Duodenal mucosa (tissue), 2 donors: ENCODE results near the gene FAM229B.

Experiments used
- H3K27ac ChIP-seq: one replicate; pipeline ENCODE4 v1.7.0; 2013; ENCODE audit warnings: low read depth, low read length
- H3K27me3 ChIP-seq, 2 donors: one replicate each; pipeline ENCODE4 v1.7.0; 2013; ENCODE audit warnings: low read length in 2 of 2, control low read depth in 1 of 2; ENCODE audit not compliant: insufficient read depth in 2 of 2, control insufficient read depth in 1 of 2
- H3K36me3 ChIP-seq, 2 donors: one replicate each; pipeline ENCODE4 v1.7.0; 2013; ENCODE audit warnings: low read length in 2 of 2, control low read depth in 1 of 2; ENCODE audit not compliant: insufficient read depth in 2 of 2, control insufficient read depth in 1 of 2
- H3K4me1 ChIP-seq, 2 donors: one replicate each; pipeline ENCODE4 v1.7.0; 2013; ENCODE audit warnings: low read length in 2 of 2, control low read depth in 1 of 2; ENCODE audit not compliant: insufficient read depth in 2 of 2, control insufficient read depth in 1 of 2
- H3K4me3 ChIP-seq, 2 donors: one replicate each; pipeline ENCODE4 v1.7.0; 2013; ENCODE audit warnings: low read length in 2 of 2, low read depth in 1 of 2
- H3K9ac ChIP-seq, 2 donors: one replicate each; pipeline ENCODE4 v1.7.0; 2013; ENCODE audit warnings: low read length in 2 of 2, low read depth in 1 of 2
- H3K9me3 ChIP-seq, 2 donors: one replicate each; pipeline ENCODE4 v1.7.0; 2013; ENCODE audit warnings: low read length in 2 of 2, control low read depth in 1 of 2; ENCODE audit not compliant: control insufficient read depth in 1 of 2

Gene FAM229B

GRCh38 chr6:112130878-112131277 lies 43.5 kb downstream of the FAM229B start:
- Histone ChIP-seq H3K9ac (no peak overlapping the region), H3K4me1 (no peaks in the 10 kb centered on the region), H3K4me3 (no peak overlapping the region), H3K9me3 (no peaks in the 10 kb centered on the region), H3K27me3 (no peaks in the 10 kb centered on the region), H3K36me3 (no peaks in the 10 kb centered on the region), H3K27ac (no peak overlapping the region)

GRCh38 chr6:112139052-112139451 lies 51.7 kb downstream of the FAM229B start:
- no peaks in the 10 kb centered on the region for H3K27me3 ChIP-seq
- H3K9ac ChIP-seq = no peak overlapping the region
- H3K4me3 ChIP-seq = no peak overlapping the region
- no peaks in the 10 kb centered on the region for H3K4me1 ChIP-seq
- H3K27ac ChIP-seq = no peak overlapping the region
- H3K36me3 ChIP-seq = peaks cover 0 to 11% of the 10 kb centered on the region in 2 donors
- no peaks in the 10 kb centered on the region for H3K9me3 ChIP-seq

GRCh38 chr6:112141707-112142106 lies 54.3 kb downstream of the FAM229B start:
- Histone ChIP-seq H3K27ac (no peak overlapping the region), H3K9ac (no peak overlapping the region), H3K4me1 (no peaks in the 10 kb centered on the region), H3K4me3 (no peak overlapping the region), H3K27me3 (no peaks in the 10 kb centered on the region), H3K36me3 (peaks cover 0 to 11% of the 10 kb centered on the region in 2 donors), H3K9me3 (no peaks in the 10 kb centered on the region)

GRCh38 chr6:112144145-112144926 lies 56.9 kb downstream of the FAM229B start:
- H3K36me3 ChIP-seq = peaks cover 0 to 11% of the 10 kb centered on the region in 2 donors

GRCh38 chr6:112145080-112145573 lies 57.7 kb downstream of the FAM229B start:
- no peak overlapping the region for H3K27ac ChIP-seq
- no peaks in the 10 kb centered on the region for H3K27me3 ChIP-seq
- no peaks in the 10 kb centered on the region for H3K9me3 ChIP-seq
- no peaks in the 10 kb centered on the region for H3K4me1 ChIP-seq
- H3K9ac ChIP-seq = no peak overlapping the region
- peaks cover 0 to 11% of the 10 kb centered on the region in 2 donors for H3K36me3 ChIP-seq
- no peak overlapping the region for H3K4me3 ChIP-seq

More at GRCh38 chr6:112144145-112144926, 56.9 kb downstream of the FAM229B start:
- H3K4me3 ChIP-seq = no peak overlapping the region
- no peaks in the 10 kb centered on the region for H3K4me1 ChIP-seq
- no peak overlapping the region for H3K27ac ChIP-seq
- no peaks in the 10 kb centered on the region for H3K9me3 ChIP-seq
- no peaks in the 10 kb centered on the region for H3K27me3 ChIP-seq
- H3K9ac ChIP-seq = no peak overlapping the region

GRCh38 chr6:112148103-112148502 lies 60.7 kb downstream of the FAM229B start:
- Histone ChIP-seq H3K27me3 (no peaks in the 10 kb centered on the region), H3K9me3 (no peaks in the 10 kb centered on the region), H3K4me1 (no peaks in the 10 kb centered on the region), H3K9ac (no peak overlapping the region), H3K4me3 (no peak overlapping the region), H3K36me3 (no peaks in the 10 kb centered on the region), H3K27ac (no peak overlapping the region)

- no peaks in the 10 kb centered on the region for H3K36me3 ChIP-seq
- no peaks in the 10 kb centered on the region for H3K4me1 ChIP-seq
- no peaks in the 10 kb centered on the region for H3K9me3 ChIP-seq
- no peak overlapping the region for H3K9ac ChIP-seq
- no peak overlapping the region for H3K4me3 ChIP-seq
- H3K27ac ChIP-seq = no peak overlapping the region
- H3K27me3 ChIP-seq = no peaks in the 10 kb centered on the region
Observed at GRCh38 chr6:112149236-112149635, 61.8 kb downstream of the FAM229B start.

GRCh38 chr6:112149719-112150263 lies 62.4 kb downstream of the FAM229B start:
- H3K4me1 ChIP-seq = no peaks in the 10 kb centered on the region
- H3K4me3 ChIP-seq = no peak overlapping the region
- H3K36me3 ChIP-seq = no peaks in the 10 kb centered on the region
- H3K9me3 ChIP-seq = no peaks in the 10 kb centered on the region
- no peak overlapping the region for H3K27ac ChIP-seq
- no peaks in the 10 kb centered on the region for H3K27me3 ChIP-seq
- no peak overlapping the region for H3K9ac ChIP-seq

- Histone ChIP-seq H3K36me3 (no peaks in the 10 kb centered on the region), H3K4me1 (no peaks in the 10 kb centered on the region), H3K4me3 (no peak overlapping the region), H3K27ac (peak overlapping the region; percentile 5), H3K9me3 (no peaks in the 10 kb centered on the region), H3K9ac (no peak overlapping the region), H3K27me3 (no peaks in the 10 kb centered on the region)
Observed at GRCh38 chr6:112150363-112150762, 63.0 kb downstream of the FAM229B start.
